SK-N-SH treated with all-trans-retinoic acid at 6 μM for 48 hours (cell line): ENCODE data around the gene TOR1A.

Source experiments
- ATAC-seq: fragments of 200-7000 bp; cut with Tn5 transposase; 3 replicates; pipeline ENCODE4 v1.9.1; 2020; ENCODE audit warnings: mild to moderate bottlenecking, moderate library complexity
- ARNTL ChIP-seq: fragments of 450-650 bp; formaldehyde crosslinking; IDR thresholded peaks from 2 replicates; pipeline ENCODE4 v1.5.0; 2020; ENCODE audit warnings: low read depth, mild to moderate bottlenecking, moderate library complexity, borderline replicate concordance
- BACH2 ChIP-seq: fragments of 250-450 bp; sonication (Bioruptor Pico); IDR thresholded peaks from 2 replicates; pipeline ENCODE4 v1.9.0; 2021; ENCODE audit warnings: mild to moderate bottlenecking, borderline replicate concordance
- CSDC2 ChIP-seq: fragments of 250-450 bp; sonication (Bioruptor Pico); IDR thresholded peaks from 2 replicates; pipeline ENCODE4 v1.5.0; 2020; ENCODE audit warnings: mild to moderate bottlenecking, moderate library complexity
- ESRRG ChIP-seq: fragments of 250-450 bp; sonication (Bioruptor Pico); IDR thresholded peaks from 2 replicates; pipeline ENCODE4 v1.6.1; 2021; ENCODE audit warnings: mild to moderate bottlenecking
- GLIS3 ChIP-seq: fragments of 250-450 bp; sonication (Bioruptor Pico); IDR thresholded peaks from 2 replicates; pipeline ENCODE4 v1.5.0; 2020; ENCODE audit warnings: mild to moderate bottlenecking, moderate library complexity
- ISL1 ChIP-seq: fragments of 250-450 bp; sonication (Bioruptor Pico); IDR thresholded peaks from 2 replicates; pipeline ENCODE4 v2.1.2; 2022; ENCODE audit warnings: mild to moderate bottlenecking, moderate library complexity
- OSR1 ChIP-seq: fragments of 250-450 bp; sonication (Bioruptor Pico); IDR thresholded peaks from 2 replicates; pipeline ENCODE4 v1.8.0; 2022; ENCODE audit warnings: moderate library complexity, mild to moderate bottlenecking, inconsistent platforms
- PPARA ChIP-seq: fragments of 250-450 bp; sonication (Bioruptor Pico); IDR thresholded peaks from 2 replicates; pipeline ENCODE4 v1.5.0; 2020; ENCODE audit warnings: mild to moderate bottlenecking, borderline replicate concordance
- RARB ChIP-seq: fragments of 250-450 bp; sonication (Bioruptor Pico); IDR thresholded peaks from 2 replicates; pipeline ENCODE4 v1.8.0; 2021; ENCODE audit warnings: mild to moderate bottlenecking, moderate library complexity
- SNAI2 ChIP-seq: fragments of 250-450 bp; sonication (Bioruptor Pico); IDR thresholded peaks from 2 replicates; pipeline ENCODE4 v1.5.0; 2020; ENCODE audit warnings: mild to moderate bottlenecking, moderate library complexity
- TCF4 ChIP-seq: fragments of 250-450 bp; sonication (Bioruptor Pico); IDR thresholded peaks from 2 replicates; pipeline ENCODE4 v1.8.0; 2021; ENCODE audit warnings: mild to moderate bottlenecking, moderate library complexity, borderline replicate concordance
- TOX ChIP-seq: fragments of 250-450 bp; sonication (Bioruptor Pico); IDR thresholded peaks from 2 replicates; pipeline ENCODE4 v1.8.0; 2021; ENCODE audit warnings: mild to moderate bottlenecking, moderate library complexity, borderline replicate concordance
- ZC3H10 ChIP-seq: fragments of 250-450 bp; sonication (Bioruptor Pico); IDR thresholded peaks from 2 replicates; pipeline ENCODE4 v1.5.1; 2021; ENCODE audit warnings: mild to moderate bottlenecking, moderate library complexity
- ZFP3 ChIP-seq: fragments of 250-450 bp; sonication (Bioruptor Pico); IDR thresholded peaks from 2 replicates; pipeline ENCODE4 v1.5.0; 2020; ENCODE audit warnings: mild to moderate bottlenecking, moderate library complexity
- ZNF565 ChIP-seq: fragments of 450-650 bp; formaldehyde crosslinking; conservative IDR thresholded peaks from 2 replicates; pipeline ENCODE4 v1.5.0; 2020; ENCODE audit warnings: low read depth, mild to moderate bottlenecking, moderate library complexity
- ZNF70 ChIP-seq: fragments of 450-650 bp; formaldehyde crosslinking; IDR thresholded peaks from 2 replicates; pipeline ENCODE4 v1.5.0; 2020; ENCODE audit warnings: mild to moderate bottlenecking, moderate library complexity
- ZNF8 ChIP-seq: fragments of 450-650 bp; formaldehyde crosslinking; IDR thresholded peaks from 2 replicates; pipeline ENCODE4 v1.5.0; 2020; ENCODE audit warnings: mild to moderate bottlenecking, moderate library complexity
- TF ChIP-seq, protein P1 (sequence below): fragments of 250-450 bp; sonication (Bioruptor Pico); IDR thresholded peaks from 2 replicates; pipeline ENCODE4 v1.5.0; 2020; ENCODE audit warnings: mild to moderate bottlenecking, moderate library complexity
- TF ChIP-seq, protein P2 (sequence below): fragments of 250-450 bp; sonication (Bioruptor Pico); IDR thresholded peaks from 2 replicates; pipeline ENCODE4 v1.5.1; 2020; ENCODE audit warnings: low read depth, mild to moderate bottlenecking, moderate library complexity
- TF ChIP-seq, protein P3 (sequence below): fragments of 250-450 bp; sonication (Bioruptor Pico); IDR thresholded peaks from 2 replicates; pipeline ENCODE4 v1.8.0; 2020; ENCODE audit warnings: mild to moderate bottlenecking, moderate library complexity, borderline replicate concordance

Gene TOR1A

DNA sequence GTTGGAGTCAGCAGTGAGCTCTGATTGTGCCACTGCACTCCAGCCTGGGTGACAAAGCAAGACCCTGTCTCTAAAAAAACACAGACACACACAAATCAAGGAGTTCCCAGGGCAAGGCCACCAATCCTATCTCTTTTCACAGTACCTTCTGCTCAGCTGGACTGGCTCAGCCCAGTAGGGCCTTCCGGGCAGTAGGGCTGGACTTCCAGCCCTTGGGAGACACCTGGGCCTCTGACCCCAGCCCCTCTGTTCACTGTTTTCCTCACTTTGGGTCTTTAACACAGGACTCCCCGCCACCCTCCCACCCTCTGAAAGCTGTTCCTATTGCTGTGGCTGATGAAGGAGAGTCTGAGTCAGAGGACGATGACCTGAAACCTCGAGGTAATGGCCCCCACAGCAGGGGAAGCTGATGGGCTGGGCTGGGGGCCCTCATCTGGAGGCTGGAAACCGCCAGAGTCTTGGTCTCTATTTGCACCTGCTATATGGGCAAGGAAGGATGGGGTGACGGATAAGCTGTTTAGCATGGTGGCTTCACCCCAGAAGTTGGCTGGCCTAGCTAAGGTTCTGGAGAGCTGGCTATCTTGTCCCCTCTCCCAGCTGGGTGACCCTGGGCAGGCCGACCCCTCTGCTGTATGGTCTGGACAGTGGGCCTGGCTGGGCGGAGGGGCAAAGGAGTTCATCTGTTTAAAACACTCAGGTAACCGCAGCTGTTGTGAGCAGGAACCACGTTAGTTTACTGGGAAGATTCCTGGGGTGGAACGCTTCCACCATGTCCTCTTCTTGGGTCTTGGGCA, 36.9 kb upstream of the TOR1A start (continued):
- TF ChIP-seq, protein P1, sequence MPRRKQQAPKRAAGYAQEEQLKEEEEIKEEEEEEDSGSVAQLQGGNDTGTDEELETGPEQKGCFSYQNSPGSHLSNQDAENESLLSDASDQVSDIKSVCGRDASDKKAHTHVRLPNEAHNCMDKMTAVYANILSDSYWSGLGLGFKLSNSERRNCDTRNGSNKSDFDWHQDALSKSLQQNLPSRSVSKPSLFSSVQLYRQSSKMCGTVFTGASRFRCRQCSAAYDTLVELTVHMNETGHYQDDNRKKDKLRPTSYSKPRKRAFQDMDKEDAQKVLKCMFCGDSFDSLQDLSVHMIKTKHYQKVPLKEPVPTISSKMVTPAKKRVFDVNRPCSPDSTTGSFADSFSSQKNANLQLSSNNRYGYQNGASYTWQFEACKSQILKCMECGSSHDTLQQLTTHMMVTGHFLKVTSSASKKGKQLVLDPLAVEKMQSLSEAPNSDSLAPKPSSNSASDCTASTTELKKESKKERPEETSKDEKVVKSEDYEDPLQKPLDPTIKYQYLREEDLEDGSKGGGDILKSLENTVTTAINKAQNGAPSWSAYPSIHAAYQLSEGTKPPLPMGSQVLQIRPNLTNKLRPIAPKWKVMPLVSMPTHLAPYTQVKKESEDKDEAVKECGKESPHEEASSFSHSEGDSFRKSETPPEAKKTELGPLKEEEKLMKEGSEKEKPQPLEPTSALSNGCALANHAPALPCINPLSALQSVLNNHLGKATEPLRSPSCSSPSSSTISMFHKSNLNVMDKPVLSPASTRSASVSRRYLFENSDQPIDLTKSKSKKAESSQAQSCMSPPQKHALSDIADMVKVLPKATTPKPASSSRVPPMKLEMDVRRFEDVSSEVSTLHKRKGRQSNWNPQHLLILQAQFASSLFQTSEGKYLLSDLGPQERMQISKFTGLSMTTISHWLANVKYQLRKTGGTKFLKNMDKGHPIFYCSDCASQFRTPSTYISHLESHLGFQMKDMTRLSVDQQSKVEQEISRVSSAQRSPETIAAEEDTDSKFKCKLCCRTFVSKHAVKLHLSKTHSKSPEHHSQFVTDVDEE (CRISPR knock-in tag), result no peak
- TF ChIP-seq SNAI2 (CRISPR knock-in tag) (no peak), GLIS3 (CRISPR knock-in tag) (no peak), ZC3H10 (CRISPR knock-in tag) (no peak), ZNF8 (no peak)

DNA sequence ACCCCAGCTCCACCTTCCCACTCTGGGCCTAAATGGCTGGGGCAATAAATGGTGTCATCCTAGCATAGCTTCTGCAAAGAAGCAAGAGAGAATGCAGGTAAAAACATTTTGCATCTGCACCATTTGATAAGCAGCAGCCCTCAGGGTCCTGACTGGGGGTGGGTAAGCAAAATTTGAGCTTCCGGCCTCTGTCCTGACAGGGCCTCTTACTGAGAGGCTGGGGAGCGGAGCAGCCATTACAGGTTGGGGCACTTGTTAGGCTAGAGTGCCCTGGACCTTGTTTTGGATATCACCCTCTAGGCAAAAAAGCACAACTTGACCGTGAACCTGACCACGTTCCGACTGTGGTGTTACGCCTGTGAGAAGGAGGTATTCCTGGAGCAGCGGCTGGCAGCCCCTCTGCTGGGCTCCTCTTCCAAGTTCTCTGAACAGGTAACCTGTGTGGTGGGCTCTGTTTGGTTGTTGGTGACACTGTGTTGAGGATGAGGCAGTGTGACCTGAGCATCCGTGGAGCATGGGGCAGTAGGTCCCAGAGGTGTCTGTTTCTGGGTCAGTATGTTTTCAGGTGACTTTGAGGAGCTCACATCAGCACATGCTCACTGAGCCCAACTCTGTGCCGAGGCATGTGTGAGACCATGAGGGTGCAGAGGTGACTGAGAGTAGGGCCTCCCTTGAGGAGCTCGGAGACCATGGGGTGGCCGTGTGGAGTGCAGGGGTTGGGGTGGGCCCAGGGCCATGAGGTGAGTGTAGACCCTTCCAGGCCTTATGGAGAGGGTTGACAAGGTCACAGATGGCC, 34.4 kb upstream of the TOR1A start:
- TF ChIP-seq ZFP3 (CRISPR knock-in tag), result no peak
- TF ChIP-seq, protein P2, sequence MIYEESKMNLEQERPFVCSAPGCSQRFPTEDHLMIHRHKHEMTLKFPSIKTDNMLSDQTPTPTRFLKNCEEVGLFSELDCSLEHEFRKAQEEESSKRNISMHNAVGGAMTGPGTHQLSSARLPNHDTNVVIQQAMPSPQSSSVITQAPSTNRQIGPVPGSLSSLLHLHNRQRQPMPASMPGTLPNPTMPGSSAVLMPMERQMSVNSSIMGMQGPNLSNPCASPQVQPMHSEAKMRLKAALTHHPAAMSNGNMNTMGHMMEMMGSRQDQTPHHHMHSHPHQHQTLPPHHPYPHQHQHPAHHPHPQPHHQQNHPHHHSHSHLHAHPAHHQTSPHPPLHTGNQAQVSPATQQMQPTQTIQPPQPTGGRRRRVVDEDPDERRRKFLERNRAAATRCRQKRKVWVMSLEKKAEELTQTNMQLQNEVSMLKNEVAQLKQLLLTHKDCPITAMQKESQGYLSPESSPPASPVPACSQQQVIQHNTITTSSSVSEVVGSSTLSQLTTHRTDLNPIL (CRISPR knock-in tag), result no peak
- no peak for TF ChIP-seq TCF4
- TF ChIP-seq ESRRG, result no peak
- TF ChIP-seq, protein P3, sequence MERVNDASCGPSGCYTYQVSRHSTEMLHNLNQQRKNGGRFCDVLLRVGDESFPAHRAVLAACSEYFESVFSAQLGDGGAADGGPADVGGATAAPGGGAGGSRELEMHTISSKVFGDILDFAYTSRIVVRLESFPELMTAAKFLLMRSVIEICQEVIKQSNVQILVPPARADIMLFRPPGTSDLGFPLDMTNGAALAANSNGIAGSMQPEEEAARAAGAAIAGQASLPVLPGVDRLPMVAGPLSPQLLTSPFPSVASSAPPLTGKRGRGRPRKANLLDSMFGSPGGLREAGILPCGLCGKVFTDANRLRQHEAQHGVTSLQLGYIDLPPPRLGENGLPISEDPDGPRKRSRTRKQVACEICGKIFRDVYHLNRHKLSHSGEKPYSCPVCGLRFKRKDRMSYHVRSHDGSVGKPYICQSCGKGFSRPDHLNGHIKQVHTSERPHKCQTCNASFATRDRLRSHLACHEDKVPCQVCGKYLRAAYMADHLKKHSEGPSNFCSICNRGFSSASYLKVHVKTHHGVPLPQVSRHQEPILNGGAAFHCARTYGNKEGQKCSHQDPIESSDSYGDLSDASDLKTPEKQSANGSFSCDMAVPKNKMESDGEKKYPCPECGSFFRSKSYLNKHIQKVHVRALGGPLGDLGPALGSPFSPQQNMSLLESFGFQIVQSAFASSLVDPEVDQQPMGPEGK (CRISPR knock-in tag), result no peak
- TF ChIP-seq ISL1 (CRISPR knock-in tag), result no peak
- no peak for TF ChIP-seq TOX
- no peak for TF ChIP-seq SNAI2 (CRISPR knock-in tag)
- TF ChIP-seq ZNF70 (CRISPR knock-in tag), result no peak
- no peak for TF ChIP-seq ARNTL (CRISPR knock-in tag)
- no peak for ATAC-seq

DNA sequence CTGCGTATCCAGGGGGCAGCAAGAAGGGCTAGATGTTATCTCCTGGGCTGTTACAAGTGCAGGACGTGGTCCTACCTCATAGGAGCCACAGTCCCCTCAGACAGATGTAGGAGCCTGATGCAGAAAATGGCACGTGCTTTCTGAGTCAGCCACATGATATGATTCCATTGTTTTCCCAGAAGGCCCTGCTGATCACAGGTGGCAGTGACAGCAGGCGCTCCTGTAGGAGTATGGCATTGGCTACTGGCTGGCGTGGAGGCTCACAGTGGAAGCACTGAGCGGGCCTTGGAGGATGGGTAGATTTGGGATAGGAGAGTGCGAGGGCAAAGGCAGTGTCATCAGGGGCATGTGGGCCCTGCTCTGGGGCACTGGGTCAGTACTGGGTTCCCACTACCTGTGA, 33.3 kb upstream of the TOR1A start:
- ATAC-seq, result no peak
- TF ChIP-seq PPARA (CRISPR knock-in tag) (no peak), ZNF8 (no peak), TCF4 (no peak), ARNTL (CRISPR knock-in tag) (no peak), ESRRG (no peak), BACH2 (CRISPR knock-in tag) (no peak)
- TF ChIP-seq, protein P2 (CRISPR knock-in tag), result no peak

DNA sequence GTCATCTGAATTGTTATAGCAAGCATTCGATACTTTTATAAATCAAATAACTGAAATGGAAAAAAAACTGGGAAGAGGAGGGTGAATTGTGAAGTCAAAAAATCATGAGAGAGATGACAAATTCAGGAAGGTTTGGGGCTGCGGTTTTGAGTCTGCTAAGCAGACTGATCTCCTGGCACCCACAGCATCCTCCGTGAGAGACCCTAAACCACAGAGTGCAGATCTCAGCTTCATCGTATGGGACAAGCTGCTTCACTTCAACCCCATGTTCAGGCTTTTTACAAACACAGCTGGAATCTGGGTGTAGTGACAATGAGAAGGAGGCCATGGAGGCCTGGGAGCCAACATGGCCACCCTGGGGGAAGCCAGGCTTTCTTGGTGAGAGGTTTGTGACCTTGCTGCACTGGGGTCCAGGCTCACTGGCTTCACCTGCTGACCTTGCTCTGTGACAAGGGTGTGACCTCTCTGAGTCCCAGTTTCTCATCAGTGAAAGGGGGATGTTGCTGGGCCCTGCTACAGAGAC, 30.7 kb upstream of the TOR1A start:
- TF ChIP-seq ZNF70 (CRISPR knock-in tag) (no peak), ARNTL (CRISPR knock-in tag) (no peak), CSDC2 (CRISPR knock-in tag) (no peak), OSR1 (CRISPR knock-in tag) (no peak), ZC3H10 (CRISPR knock-in tag) (no peak), ZNF565 (CRISPR knock-in tag) (no peak), RARB (CRISPR knock-in tag) (no peak), BACH2 (CRISPR knock-in tag) (no peak), ZFP3 (CRISPR knock-in tag) (no peak)
- TF ChIP-seq, protein P2 (CRISPR knock-in tag), result no peak
- no peak for ATAC-seq
